GM19463 (cell line): Measurements from ENCODE around the gene ZNF22.

Source experiments
- ATAC-seq: cut with Tn5 transposase; IDR thresholded peaks from one replicate; pipeline ENCODE4 v1.9.1; 2021; ENCODE audit warnings: mild to moderate bottlenecking, moderate library complexity; ENCODE audit not compliant: unreplicated experiment

Gene ZNF22

DNA sequence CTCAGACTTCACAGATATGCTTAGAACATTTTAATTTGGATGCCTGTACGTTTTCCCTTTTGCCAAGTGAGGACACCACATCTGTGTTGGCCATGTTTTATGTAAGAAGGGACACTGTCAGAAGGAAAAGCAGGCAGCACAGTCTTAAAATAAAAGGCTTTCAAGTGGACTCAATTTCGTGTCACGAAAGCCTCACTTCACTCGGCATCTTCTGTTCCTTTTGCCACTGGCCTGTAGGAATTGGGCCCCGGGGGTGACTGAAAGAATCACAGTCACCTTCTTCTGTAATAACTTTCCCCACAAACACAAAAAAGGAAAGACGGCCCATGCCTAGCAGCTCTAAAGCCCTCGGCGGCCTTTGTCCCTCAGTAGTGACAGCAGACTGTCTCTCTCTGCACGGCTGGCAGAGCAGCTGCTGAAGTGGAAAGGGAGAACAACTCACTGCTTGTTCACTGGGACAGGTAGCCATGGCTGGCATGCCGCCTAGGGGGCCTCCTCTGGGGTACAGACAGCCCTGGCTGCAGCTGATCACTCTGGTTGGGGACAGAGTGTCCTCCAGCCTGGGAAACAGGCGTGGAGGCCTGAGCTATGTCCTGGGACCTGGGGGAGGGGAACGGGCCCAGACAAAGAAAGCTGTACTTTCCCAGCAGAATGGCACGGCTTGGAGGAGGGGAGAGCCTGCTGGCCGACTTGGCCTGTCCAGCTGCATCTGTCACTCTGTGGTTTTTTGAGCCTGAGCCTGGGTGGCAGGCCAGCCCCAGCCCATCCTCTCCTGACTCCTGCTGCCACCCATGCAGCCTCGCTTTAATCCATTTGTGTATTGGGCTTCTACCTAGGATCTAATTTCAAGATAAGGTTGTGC is 36.7 kb upstream of the ZNF22 start:
- peak; percentile 13 for ATAC-seq

DNA sequence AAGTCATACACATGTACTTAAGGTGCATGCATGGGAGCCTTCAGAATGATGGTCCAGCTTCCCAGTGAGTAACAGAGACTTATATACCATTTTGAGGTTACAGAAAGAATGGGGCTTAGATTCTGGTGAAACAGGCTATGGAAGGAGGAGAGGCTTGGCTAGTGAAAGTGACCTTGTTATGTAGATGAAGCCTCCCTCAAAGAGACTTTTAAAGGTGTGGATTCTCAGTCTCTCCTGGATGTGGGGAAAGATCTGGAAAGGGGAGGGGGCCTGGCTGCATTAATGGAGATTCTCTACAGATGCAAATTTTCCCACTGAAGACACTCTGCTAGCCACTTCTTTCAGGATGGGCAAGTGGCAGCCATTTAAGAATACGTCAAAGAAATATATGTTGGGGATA is 35.6 kb upstream of the ZNF22 start:
- no peak for ATAC-seq

DNA sequence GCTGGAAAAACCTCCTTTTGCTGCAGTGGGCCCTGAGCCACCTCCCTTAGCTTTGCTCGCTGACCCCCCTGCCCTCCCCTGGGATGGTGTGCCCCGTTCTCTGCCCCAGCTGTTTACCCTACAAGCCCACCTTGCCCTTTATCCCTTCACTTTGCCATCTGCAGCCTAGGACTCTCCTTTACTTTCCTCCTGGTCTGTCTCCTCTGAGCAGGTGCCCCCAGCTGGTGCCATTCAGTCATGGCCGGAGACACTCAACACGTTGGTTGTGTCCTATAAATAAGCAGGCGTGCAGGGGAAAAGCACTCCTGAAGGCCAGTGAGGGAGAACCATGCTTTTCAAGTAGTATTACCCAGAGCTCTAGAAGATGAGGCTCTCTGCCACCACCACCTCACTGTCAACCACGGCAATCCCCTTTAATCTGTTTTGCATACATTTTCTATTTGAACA is 35.0 kb upstream of the ZNF22 start:
- peak; percentile 42 for ATAC-seq

DNA sequence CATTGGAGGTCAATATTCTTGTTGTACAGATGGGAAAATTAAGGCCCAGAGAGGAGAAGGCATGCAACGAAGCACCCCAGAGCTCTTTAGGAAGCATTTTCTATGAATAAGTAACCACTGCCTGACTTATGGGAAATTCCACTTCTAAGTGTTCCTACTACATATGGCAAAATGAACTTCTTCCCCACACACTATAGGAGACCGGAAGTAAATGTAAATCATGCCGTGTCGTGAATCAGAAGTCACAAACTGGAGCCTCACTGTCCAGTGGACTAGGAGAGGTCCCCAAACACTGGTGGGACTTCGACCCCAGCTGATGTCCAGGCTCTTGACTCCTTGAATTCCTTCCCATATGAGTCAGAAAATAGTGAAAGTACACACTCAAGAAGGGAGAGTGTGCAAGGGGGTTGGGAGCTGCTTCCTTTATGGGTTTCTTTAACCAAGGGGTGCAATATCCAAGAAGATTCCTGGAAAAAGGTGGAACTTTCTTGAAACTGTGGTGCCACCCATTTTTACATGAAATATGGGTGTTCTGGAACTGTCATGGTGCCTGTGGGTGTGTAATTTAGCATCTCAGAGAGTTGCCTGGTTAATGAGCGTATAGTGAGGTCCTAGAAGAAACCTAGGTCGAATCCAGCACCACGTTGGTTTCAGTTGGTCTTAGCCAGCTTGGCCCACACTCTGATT is 34.5 kb upstream of the ZNF22 start:
- ATAC-seq: peak; percentile 34

DNA sequence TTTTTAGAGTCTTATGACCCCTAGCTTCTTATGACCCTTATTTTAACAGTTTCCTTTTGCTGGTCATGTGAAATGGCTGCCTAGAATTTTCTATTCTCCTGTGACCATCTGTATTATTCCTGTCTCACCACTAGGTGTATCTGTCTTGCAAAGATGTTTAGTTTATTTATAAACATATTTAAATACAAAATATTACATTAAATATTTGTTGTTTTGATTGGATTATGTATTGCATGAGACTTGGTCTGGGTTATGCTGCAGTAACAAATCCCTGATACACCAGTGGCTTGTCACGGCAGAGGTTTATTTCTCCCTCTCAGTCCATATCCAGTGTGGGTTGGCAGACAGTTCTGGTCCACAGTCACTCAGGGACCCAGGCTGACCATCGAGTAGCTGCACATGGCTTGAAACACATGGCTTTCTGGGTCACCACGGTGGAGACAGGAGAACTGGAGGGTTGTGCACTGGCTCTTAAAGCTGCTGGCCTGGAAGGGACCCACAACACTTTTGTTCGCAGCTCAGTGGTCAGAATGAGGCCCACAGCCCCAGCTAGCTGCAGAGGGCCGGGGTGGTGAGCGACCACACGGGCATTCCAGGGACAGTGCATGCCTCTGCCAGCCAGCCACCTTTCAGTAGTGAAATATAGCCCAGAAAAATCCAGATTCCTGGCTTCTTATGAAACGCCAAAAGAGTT is 33.8 kb upstream of the ZNF22 start:
- no peak for ATAC-seq

DNA sequence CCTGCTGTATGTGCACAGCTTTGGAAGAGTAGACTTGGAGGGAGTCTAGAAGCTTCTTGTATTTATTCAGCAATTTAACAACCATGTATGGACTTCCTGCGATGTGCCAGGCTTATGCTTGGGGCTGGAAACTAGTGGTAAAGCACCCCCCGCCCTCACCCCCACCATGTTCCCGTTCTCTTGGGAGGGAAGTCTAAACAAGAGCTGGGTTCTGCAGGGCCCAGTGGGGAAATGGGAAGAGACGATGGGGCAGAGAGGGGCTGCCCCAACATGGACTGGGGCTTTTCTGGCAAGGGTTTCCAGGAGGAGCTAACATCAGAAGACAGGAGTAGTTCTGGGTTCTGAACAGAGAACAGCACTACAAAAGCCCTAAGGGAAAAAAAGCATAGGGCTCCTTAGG is 33.1 kb upstream of the ZNF22 start:
- ATAC-seq: no peak

DNA sequence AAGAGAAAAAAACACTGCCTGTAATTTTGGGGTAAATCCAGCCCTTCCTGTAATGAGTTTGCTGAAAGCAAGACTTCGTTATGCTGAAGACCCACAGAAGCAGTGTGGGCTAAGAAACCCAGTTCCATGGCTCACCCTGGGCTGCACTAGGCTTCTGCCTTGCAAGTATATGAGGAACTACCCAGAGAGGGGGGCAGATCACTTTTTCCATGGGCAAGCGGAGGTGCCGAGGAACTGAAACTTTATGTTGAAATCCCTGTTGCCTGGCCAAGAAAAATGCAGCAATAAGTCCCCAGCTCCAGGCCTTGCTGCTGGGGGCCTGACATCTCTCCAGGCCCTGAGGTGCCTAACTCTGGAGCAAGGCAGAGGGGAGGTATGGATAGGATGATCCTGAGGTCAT is 32.6 kb upstream of the ZNF22 start:
- no peak for ATAC-seq

DNA sequence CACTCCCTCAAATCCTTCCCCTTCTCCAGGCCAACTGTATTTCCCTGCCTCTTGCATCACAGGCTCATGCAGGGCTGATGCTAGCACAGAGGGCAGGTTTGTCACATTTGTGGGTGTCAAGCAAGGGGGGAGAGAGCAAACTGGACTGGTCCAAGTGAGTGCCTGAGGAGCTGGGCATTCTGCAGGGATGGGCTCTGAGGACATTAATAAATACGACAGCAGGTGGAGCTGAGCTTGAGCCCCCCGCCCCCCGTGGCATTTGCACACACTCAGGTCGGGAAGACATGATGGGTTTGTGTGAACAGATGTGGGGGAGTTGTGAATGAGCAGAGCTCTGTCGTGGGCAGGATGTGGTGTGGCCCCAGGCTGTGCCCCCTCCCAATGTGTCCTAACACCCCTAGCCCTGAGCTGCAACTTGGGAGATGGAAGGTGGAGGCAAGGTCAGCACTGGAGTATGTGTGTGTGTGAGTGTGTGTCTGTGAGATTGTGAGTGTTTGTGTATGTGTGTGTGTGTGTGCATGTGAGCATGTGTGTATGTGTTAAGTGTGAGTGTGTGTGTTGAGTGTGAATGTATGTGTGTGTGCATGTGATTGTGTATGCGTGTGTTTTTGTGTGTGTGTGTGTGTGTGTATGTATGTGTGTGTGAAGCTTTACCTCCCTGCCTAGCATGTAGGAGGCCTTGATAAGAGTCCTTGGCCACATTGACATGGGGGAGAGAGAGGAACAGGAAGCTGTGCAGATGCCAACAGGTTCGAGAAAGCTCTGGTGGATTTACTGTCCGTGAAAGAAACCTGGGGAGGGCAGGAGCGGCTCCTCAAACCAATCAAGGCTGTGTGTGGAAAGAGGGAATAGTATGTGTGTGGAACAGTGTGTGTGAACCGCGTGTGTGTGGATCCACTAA is 32.0 kb upstream of the ZNF22 start:
- ATAC-seq: no peak

DNA sequence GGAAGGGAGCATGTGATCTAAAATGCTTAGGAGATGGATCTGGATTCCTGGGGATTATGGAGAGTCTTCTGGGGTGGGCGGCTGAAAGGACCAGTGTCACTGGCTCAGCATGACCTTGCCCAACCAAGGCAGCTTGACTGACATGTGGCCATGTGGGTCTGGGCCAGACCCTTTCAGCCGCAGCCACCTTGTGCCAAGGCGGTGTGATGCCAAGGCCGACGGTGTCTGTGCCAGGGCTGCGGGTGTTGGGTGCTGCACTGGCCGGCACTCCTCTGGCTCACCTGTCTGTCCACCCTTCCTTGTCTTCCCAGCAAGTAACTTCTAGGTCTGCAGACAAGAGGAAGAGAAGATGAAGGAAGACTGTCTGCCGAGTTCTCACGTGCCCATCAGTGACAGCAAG is 30.9 kb upstream of the ZNF22 start:
- ATAC-seq: no peak

DNA sequence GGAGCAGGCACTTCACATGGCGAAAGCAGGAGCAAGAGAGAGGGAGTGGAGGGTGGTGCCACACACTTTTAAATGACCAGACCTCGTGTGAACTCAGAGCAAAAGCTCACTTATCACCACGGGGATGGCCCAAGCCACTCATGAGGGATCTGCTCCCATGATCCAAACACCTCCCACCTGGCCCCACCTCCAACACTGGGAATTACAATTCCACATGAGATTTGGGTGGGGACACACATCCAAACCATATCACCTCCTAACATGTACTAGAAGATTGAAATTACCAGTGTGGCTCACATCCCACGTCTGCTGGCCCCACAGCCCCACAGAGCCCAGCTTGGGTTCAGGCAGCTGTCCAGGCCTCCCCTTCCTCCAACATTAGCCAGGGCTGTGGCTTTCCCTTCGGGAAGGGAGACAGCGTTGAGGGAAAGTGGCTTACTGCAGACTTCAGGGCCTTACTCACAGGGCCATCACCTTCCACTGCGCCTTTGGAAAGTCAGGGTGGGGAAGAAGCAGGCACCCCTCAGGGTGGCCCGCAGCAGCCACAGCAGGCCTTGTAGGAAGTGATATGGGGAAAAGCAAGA is 29.8 kb upstream of the ZNF22 start:
- ATAC-seq: no peak

DNA sequence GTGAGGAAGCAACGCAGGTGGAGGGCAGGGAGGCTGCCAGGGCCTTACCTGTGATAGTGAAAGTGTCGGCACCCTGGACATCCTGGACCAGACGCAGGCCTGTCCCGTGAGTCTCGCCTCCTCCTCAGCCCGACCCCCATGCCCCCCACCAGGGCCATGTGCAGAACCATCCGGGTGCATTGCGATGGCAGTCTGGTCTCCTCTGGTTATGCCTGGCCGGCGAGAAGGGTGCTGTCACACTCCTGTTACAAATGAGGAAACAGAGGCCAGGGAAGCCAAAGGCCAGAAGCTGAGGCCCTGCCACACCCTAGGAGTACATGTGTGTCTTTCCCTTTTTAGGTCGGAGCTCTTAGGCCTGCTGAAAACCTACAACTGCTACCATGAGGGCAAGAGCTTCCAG is 29.3 kb upstream of the ZNF22 start:
- ATAC-seq: no peak

DNA sequence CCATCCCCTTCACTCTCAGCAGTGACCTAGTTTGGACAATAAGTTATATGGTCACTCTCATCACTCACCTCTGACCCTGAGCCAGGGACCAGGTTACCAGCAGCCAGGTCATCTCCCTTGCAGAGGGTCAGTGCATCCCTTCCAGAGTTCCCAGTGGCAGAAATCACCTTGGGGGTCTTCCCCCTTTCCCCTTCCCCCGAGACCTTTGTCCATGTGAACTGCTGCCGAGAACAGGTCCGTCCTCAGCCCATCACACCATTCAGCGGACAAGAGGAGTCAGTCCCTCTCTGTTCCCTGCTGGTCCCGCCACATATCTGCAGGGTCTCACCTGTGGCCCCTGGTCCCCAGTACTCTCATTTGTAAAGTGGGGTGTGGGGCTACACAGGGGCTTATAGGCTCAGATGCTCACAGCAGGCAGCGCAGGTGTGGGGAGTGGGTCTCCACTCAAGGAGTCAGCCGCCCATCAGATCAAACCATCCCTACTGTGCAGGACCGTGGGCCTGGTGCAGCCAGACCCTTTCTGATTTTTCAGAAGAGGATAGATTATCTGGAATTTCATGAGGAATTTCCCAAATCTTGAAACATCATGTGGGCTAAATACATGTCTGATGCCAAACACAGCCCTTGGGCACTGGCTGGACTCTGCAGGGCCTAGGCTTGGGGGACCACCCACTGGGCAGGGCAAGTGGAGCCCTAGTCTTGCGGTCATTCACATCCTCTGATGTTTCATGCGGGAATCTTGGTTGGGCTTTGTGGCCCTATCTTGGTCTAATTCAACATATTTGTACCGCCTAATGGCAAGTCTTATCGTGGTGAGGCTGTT is 28.6 kb upstream of the ZNF22 start:
- no peak for ATAC-seq

DNA sequence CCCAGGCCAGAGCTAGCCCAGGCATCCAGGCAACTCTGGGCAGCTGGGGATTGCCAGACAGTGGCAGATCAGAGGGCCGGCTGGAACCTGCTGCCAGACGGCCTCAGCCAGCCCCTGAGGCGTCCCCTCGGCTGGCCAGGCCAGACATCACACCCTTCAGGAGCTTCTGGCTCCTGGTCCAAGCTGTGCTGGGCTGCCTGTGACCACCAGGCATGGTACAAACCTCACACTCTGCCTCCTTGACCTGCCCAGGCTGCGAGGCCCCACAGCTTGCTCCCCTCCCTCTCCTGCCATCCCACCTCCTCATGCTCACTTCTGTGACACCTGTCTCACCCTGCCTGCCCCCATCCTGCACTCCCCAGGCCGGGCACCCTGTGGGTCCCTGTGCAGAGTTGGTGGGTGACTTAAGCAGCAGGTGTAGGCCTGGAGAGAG is 27.8 kb upstream of the ZNF22 start:
- ATAC-seq: no peak

DNA sequence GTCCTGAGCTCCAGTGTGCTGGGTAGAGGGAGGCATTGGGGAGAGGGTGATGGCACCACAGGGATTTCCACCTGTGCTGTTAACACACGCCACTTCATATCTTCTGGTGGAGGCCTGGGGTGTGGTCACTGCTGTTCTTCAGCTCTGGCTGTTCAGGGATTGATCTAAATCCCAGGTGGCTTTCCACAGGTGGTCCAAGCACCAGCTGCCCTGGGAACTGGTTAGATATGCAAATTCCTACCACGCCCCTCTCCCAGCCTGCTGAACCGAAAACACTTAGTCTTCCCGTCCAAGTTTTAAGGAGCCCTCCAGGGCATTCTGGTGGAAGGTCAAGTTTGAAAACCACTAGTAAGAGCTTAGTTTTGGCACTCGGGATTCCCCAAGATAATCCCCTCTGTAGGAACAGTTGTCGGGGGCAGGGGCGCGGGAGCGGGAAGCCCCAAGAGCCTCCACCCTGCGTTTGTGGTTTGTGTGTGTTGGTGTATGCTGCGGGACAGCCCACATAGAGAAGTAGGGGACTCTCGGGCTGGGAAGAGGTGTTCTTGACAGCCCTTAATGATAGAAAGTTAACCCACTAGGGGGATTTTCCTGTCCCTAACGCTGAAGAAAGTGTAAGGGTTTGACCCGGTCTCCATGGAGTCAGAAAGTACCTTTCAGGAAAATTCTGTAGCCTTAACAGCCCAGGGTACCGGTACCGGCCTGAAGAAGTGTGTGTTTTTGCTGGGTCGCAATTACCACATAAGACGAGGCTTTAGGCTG is 27.2 kb upstream of the ZNF22 start:
- peak; percentile 31 for ATAC-seq

DNA sequence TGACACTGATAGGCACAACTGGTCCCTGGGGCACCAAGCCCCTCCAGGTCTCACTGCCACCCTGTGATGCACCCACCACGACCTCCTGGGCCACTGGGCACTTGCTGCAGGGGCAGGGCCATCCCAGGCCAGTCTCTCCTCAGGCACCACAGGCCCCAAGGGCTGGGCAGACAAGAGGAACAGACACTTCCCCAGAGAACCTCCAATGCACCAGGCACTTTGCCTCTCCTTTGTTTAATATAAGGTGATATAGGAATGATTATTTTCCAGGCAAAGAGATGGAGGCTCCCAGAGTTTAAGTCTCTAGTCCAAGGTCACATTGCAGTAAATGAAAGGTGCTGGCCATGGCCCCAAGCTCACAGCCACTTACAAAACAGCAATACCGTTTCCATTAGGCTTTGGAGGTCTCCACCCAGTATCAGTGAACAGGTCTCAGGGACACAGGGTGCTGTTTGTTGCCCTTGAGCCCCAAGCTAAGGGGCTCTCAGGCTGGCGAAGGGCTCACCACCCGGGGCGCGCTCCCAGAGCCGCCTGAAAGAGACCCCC is 26.6 kb upstream of the ZNF22 start:
- ATAC-seq: no peak

DNA sequence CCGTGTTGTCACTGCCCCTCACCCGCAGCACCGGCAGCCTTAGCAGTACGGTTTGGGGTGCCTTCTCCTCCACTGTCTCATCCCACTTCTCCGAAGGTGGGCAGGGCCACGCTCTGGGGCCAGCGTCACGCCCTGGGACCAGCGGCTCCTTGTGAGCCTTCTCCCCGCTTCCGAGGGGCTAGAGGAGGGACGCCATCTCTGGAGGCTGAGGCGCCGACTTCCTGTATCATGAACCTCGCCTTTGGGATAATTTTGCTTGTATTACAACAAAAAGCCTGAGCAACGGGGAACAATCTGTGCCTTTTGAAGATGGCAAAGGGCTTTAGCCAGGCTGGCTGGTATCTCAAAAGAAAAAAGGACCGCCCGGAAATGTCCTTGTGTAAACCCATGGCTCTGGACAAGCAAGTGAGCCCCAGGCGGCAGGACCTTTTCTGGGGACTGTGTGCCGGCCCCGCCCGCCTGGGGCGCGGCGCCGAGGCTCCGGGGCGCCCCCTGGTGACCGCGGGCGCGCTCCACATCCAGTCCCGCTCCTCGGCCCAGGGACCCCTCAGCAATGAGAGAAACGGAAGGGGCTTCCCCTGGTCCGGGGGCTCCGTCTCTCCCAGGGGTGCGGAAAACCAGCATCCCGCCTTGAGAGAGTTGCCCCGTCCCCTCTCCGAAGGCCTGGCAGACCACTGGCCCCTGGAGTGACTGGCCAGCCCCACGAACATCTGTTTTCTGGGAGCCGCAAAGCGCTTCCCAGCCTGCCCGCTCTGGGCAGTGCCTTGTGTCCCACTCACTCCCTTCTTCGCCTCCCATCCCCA is 25.9 kb upstream of the ZNF22 start:
- ATAC-seq: peak; percentile 58

DNA sequence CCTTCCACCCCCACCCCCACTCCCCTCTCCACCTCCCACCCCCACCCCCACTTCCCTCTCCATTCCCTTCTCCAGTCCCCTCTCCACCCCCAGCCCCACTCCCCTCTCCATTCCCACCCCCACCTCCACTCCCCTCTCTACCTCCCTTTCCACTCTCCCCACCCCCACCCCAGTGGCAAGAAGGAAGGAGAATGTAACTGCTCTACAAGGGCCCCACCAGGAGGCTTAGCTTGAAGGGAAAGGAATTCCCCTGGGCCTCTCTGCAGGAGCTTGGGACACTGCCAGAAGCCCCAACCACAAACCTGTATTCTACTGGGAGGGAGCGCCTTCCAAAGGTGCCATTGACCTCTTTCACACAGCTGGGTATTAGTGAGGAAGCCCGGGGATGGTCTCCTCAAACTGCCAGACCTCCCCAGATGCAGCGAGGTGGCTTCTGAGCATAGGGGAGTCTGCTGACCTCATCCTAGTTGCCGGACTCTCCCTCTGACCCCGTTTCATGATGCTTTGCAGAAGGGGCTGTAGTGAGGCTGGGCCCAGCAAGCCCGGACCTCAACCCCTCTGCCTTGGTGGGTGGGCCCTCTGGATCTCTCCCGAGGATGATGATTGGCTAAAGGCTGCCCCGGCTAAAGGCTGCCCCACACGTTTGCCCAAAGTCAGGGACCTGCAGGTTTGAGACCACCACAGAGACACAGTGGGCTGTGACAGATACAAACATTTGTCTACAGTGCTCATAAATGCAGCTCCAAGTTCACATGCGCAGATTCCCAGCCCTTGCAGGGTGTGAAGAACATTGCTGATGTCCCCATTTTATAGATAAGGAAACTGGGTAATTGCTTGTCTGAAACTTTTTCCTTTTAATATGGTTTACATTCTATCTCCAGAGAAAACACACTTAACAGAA is 25.0 kb upstream of the ZNF22 start:
- no peak for ATAC-seq
